NCI-H510A treated with DMSO at 0.1 percent for 48 hours (cell line): ENCODE measurements around the gene GAS6.

Experiments
- DNase-seq: peaks from one replicate; lab custom pipeline; 2025; lab: John Stamatoyannopoulos, UW

Gene GAS6

GRCh38 chr13:113819731-113820715, 43.9 kb downstream of the GAS6 start:
- DNase-seq, result no peak

- DNase-seq, result no peak
Measured at GRCh38 chr13:113819341-113819730, 44.5 kb downstream of the GAS6 start.

GRCh38 chr13:113818700-113819295, 45.1 kb downstream of the GAS6 start:
- DNase-seq, result no peak

- DNase-seq, result no peak
Measured at GRCh38 chr13:113817860-113818691, 45.8 kb downstream of the GAS6 start.

- peak; percentile 76 for DNase-seq
Measured at GRCh38 chr13:113816946-113817859, 46.7 kb downstream of the GAS6 start.

GRCh38 chr13:113816254-113816929, 47.5 kb downstream of the GAS6 start:
- no peak for DNase-seq

- DNase-seq, result no peak
Measured at GRCh38 chr13:113815151-113816058, 48.5 kb downstream of the GAS6 start.

GRCh38 chr13:113814435-113814821, 49.4 kb downstream of the GAS6 start:
- DNase-seq, result no peak

GRCh38 chr13:113813749-113814434, 50.0 kb downstream of the GAS6 start:
- no peak for DNase-seq

- no peak for DNase-seq
Measured at GRCh38 chr13:113813070-113813748, 50.7 kb downstream of the GAS6 start.

GRCh38 chr13:113812178-113813040, 51.5 kb downstream of the GAS6 start:
- DNase-seq, result no peak

GRCh38 chr13:113811081-113811928, 52.6 kb downstream of the GAS6 start:
- DNase-seq, result no peak

GRCh38 chr13:113810640-113811039, 53.2 kb downstream of the GAS6 start:
- no peak for DNase-seq

- no peak for DNase-seq
Measured at GRCh38 chr13:113809934-113810333, 53.9 kb downstream of the GAS6 start.

GRCh38 chr13:113808058-113808834, 55.6 kb downstream of the GAS6 start:
- DNase-seq, result no peak

- DNase-seq, result no peak
Measured at GRCh38 chr13:113806526-113806925, 57.4 kb downstream of the GAS6 start.
